Fibroblast of lung (primary cell): ENCODE results near the gene SGSH. TPM values are rescaled to one million over a fixed set of nuclear protein-coding genes. Genes with fewer than 3 reads are reported as not detected.

Experiments
- DNase-seq, 2 donors: peaks; one replicate each; pipeline versions ENCODE4 v3.0.0 to v3.0.0-alpha.2; 2010; ENCODE audit warnings: low read depth in 2 of 2
- H2AFZ ChIP-seq: 2 replicates; pipeline ENCODE4 v1.5.1; 2012; ENCODE audit warnings: low read length, control low read depth, inconsistent platforms
- H3K27ac ChIP-seq: 2 replicates; pipeline ENCODE4 v1.5.1; 2011; ENCODE audit warnings: low read length, control low read depth; ENCODE audit not compliant: insufficient read depth
- H3K27me3 ChIP-seq: 2 replicates; pipeline ENCODE4 v1.5.1; 2011; ENCODE audit warnings: mild to moderate bottlenecking, low read length; ENCODE audit not compliant: control insufficient read depth, insufficient read depth
- H3K36me3 ChIP-seq: 2 replicates; pipeline ENCODE4 v1.5.1; 2011; ENCODE audit warnings: low read length; ENCODE audit not compliant: control insufficient read depth, insufficient read depth
- H3K4me1 ChIP-seq: 2 replicates; pipeline ENCODE4 v1.5.1; 2011; ENCODE audit warnings: low read length; ENCODE audit not compliant: control insufficient read depth, insufficient read depth; ENCODE audit errors: extremely low read depth
- H3K4me2 ChIP-seq: 2 replicates; pipeline ENCODE4 v1.5.1; 2011; ENCODE audit warnings: low read length, control low read depth; ENCODE audit not compliant: insufficient read depth; ENCODE audit errors: extremely low read depth
- H3K4me3 ChIP-seq, 4 experiments: fragments of 200-600 bp in 1 of 4; sonication (generic) in 1 of 4; replicated peaks in 1 of 4; 2 replicates each; pipeline ENCODE4 v1.5.1; 2011 to 2016; ENCODE audit warnings: low read length in 4 of 4, low read depth in 3 of 4, mild to moderate bottlenecking in 3 of 4, control low read depth in 2 of 4, inconsistent platforms in 1 of 4, mixed read lengths in 1 of 4; ENCODE audit not compliant: insufficient read depth in 1 of 4; ENCODE audit errors: control extremely low read depth in 1 of 4
- H3K79me2 ChIP-seq: 2 replicates; pipeline ENCODE4 v1.5.1; 2012; ENCODE audit warnings: mild to moderate bottlenecking, low read length, inconsistent platforms; ENCODE audit not compliant: control insufficient read depth, insufficient read depth
- H3K9ac ChIP-seq: 2 replicates; pipeline ENCODE4 v1.5.1; 2011; ENCODE audit warnings: mild to moderate bottlenecking, low read length, control low read depth; ENCODE audit not compliant: insufficient read depth
- H3K9me3 ChIP-seq: 2 replicates; pipeline ENCODE4 v1.5.1; 2012; ENCODE audit warnings: low read depth, low read length; ENCODE audit not compliant: control insufficient read depth, insufficient read depth
- H4K20me1 ChIP-seq: 2 replicates; pipeline ENCODE4 v1.5.1; 2011; ENCODE audit warnings: low read length; ENCODE audit not compliant: control insufficient read depth, insufficient read depth; ENCODE audit errors: extremely low read depth
- CTCF ChIP-seq, 2 donors: IDR thresholded peaks in 1 of 2; conservative IDR thresholded peaks in 1 of 2; 1 replicate in 1 of 2; 2 replicates in 1 of 2; pipeline ENCODE4 v1.5.1; 2011 to 2012; ENCODE audit warnings: low read length in 2 of 2, control low read depth in 1 of 2, inconsistent platforms in 1 of 2, low read depth in 1 of 2, mild to moderate bottlenecking in 1 of 2
- EZH2 ChIP-seq: IDR thresholded peaks from 2 replicates; pipeline ENCODE4 v1.5.1; 2012; ENCODE audit warnings: low read length, control low read depth, mild to moderate bottlenecking; ENCODE audit errors: missing control alignments
- polyA plus RNA-seq, 2 donors: library from polyadenylated mRNA; depleted of rRNA in 1 of 2; stranded (reverse) in 1 of 2; unstranded in 1 of 2; fragments of >200 nt; gene quantifications; 2 replicates each; pipeline ENCODE4 v1.2.1, GENCODE V29; 2011 to 2012; ENCODE audit warnings: missing spikeins in 1 of 2
- total RNA-seq: library from RNA; depleted of rRNA; stranded (reverse); fragments of >200 nt; gene quantifications from 2 replicates; pipeline ENCODE4 v1.2.1, GENCODE V29; 2014

Gene SGSH
- total and polyA plus RNA-seq, 2 donors (not counting 1 experiment from before 2014, with no cell fraction given) = 26.9 to 57.2 TPM

- Histone ChIP-seq H4K20me1 (no peaks in the 10 kb centered on the region), H3K27ac (no peak overlapping the region), H3K36me3 (no peaks in the 10 kb centered on the region), H3K9me3 (no peaks in the 10 kb centered on the region), H3K4me3 (no peak overlapping the region), H3K4me1 (no peaks in the 10 kb centered on the region), H3K27me3 (no peaks in the 10 kb centered on the region), H2AFZ (no peak overlapping the region), H3K9ac (no peak overlapping the region), H3K4me2 (no peak overlapping the region), H3K79me2 (no peaks in the 10 kb centered on the region)
- DNase-seq = no peak
- TF ChIP-seq EZH2 (no peak), CTCF (conservative IDR thresholded peaks at IDR 0.05 in 1 of 2, IDR thresholded peaks at IDR 0.05 in 1 of 2; ENCODE audit: low read depth in 1 of 2, low read length in 2 of 2) (no peak)
These were observed 25.0 kb downstream of the SGSH start for GRCh38 chr17:80195141-80195540.

- TF ChIP-seq EZH2 (no peak), CTCF (conservative IDR thresholded peaks at IDR 0.05 in 1 of 2, IDR thresholded peaks at IDR 0.05 in 1 of 2; ENCODE audit: low read depth in 1 of 2, low read length in 2 of 2) (no peak)
- Histone ChIP-seq H3K4me3 (no peak overlapping the region), H2AFZ (no peak overlapping the region), H3K4me2 (no peak overlapping the region), H3K27ac (no peak overlapping the region), H3K36me3 (no peaks in the 10 kb centered on the region), H3K4me1 (no peaks in the 10 kb centered on the region), H4K20me1 (no peaks in the 10 kb centered on the region), H3K27me3 (no peaks in the 10 kb centered on the region), H3K9me3 (no peaks in the 10 kb centered on the region), H3K79me2 (no peaks in the 10 kb centered on the region), H3K9ac (no peak overlapping the region)
- no peak for DNase-seq
These were observed 28.1 kb downstream of the SGSH start for GRCh38 chr17:80191865-80192661.

- DNase-seq = no peak
- Histone ChIP-seq H3K9ac (no peak overlapping the region), H3K4me1 (no peaks in the 10 kb centered on the region), H3K27me3 (no peaks in the 10 kb centered on the region), H3K9me3 (no peaks in the 10 kb centered on the region), H3K4me2 (no peak overlapping the region), H3K27ac (no peak overlapping the region), H3K36me3 (no peaks in the 10 kb centered on the region), H2AFZ (no peak overlapping the region), H4K20me1 (no peaks in the 10 kb centered on the region), H3K79me2 (no peaks in the 10 kb centered on the region), H3K4me3 (no peak overlapping the region)
- no peak for TF ChIP-seq EZH2
- no peak for TF ChIP-seq CTCF (conservative IDR thresholded peaks at IDR 0.05 in 1 of 2, IDR thresholded peaks at IDR 0.05 in 1 of 2; ENCODE audit: low read depth in 1 of 2, low read length in 2 of 2)
These were observed 28.9 kb downstream of the SGSH start for GRCh38 chr17:80191192-80191591.
